Hepatocyte (in vitro differentiated cells): Measurements from ENCODE around the gene KCNG3.

ENCODE experiments used
- CTCF ChIP-seq: fragments of 200-600 bp; sonication (generic); IDR thresholded peaks from 2 replicates; pipeline ENCODE4 v1.5.1; 2016; ENCODE audit warnings: antibody characterized with exemption, mild to moderate bottlenecking; ENCODE audit not compliant: poor library complexity
- EZH2 ChIP-seq: fragments of 200-600 bp; sonication (generic); IDR thresholded peaks from 2 replicates; pipeline ENCODE4 v1.6.1; 2016; ENCODE audit warnings: antibody characterized with exemption, mild to moderate bottlenecking, borderline replicate concordance

- TF ChIP-seq CTCF (no peak), EZH2 (no peak)
These were observed 51.0 kb downstream of the KCNG3 start for GRCh38 chr2:42442774-42443173.
